HCT116 (cell line): ENCODE measurements around the gene SLC31A1. TPM values are rescaled to one million over a fixed set of nuclear protein-coding genes. Genes with fewer than 3 reads are reported as not detected.

Experiments
- ATAC-seq: fragments of 200-7000 bp; cut with Tn5 transposase; 2 replicates; pipeline ENCODE4 v1.9.1; 2020; ENCODE audit warnings: mild to moderate bottlenecking, moderate library complexity
- BruUV-seq: library from RNA; stranded (reverse); fragments of 400-500 nt; replicated peaks from 2 replicates; lab custom pipeline; 2021; lab: Mats Ljungman, UMichigan
- CTCF ChIA-PET: fragments of 300-600 bp; sonication (Branson Sonifier 250); formaldehyde crosslinking; loops from one replicate; lab custom pipeline; 2021; ENCODE audit warnings: antibody characterized with exemption; lab: Charles Lee
- POLR2A ChIA-PET: fragments of 300-600, 350-600 bp; sonication (Branson Sonifier 250); formaldehyde crosslinking; loops from one replicate; lab custom pipeline; 2021; ENCODE audit warnings: antibody characterized with exemption; lab: Charles Lee
- RAD21 ChIA-PET, 2 experiments: fragments of 300-600 bp; sonication (Branson Sonifier 250); formaldehyde crosslinking; loops; one replicate each; lab custom pipeline; 2023; ENCODE audit warnings: low total read pairs in 2 of 2; ENCODE audit not compliant: uncharacterized antibody in 2 of 2, unreplicated experiment in 2 of 2, low non-redundant PET in 1 of 2; lab: Charles Lee
- DNase-seq: peaks from one replicate; pipeline ENCODE4 v3.0.0-alpha.2; 2010; ENCODE audit warnings: low read depth, low spot score
- H2AFZ ChIP-seq: fragments of 200-600 bp; shearing (Covaris generic), sonication (generic); 2 replicates; pipeline ENCODE4 v1.6.1; 2017; ENCODE audit warnings: low read depth, mixed run types, mixed read lengths, antibody characterized with exemption, low read length; ENCODE audit not compliant: poor library complexity, severe bottlenecking
- H3K27ac ChIP-seq: 2 replicates; pipeline ENCODE4 v1.5.1; 2012; ENCODE audit warnings: low read depth, low read length
- H3K27me3 ChIP-seq: fragments of 200-600 bp; sonication (generic); 2 replicates; pipeline ENCODE4 v1.6.1; 2016; ENCODE audit warnings: mixed run types, low read length, mixed read lengths; ENCODE audit not compliant: insufficient read depth
- H3K36me3 ChIP-seq, 2 experiments: fragments of 200-500 bp in 1 of 2; fragments of 200-600 bp in 1 of 2; sonication (Bioruptor generic) in 1 of 2; sonication (generic) in 1 of 2; 2 replicates each; pipeline versions ENCODE4 v1.5.1 to v1.6.1; 2014 to 2016; ENCODE audit warnings: low read length in 2 of 2, inconsistent platforms in 1 of 2, mixed read lengths in 1 of 2, mixed run types in 1 of 2; ENCODE audit not compliant: insufficient read depth in 2 of 2, control insufficient read depth in 1 of 2
- H3K4me1 ChIP-seq, 2 experiments: fragments of 200-600 bp in 1 of 2; sonication (generic) in 1 of 2; 2 replicates each; pipeline versions ENCODE4 v1.5.1 to v1.6.1; 2012 to 2017; ENCODE audit warnings: low read length in 2 of 2, inconsistent platforms in 1 of 2, mild to moderate bottlenecking in 1 of 2, mixed read lengths in 1 of 2, mixed run types in 1 of 2, moderate library complexity in 1 of 2; ENCODE audit not compliant: insufficient read depth in 2 of 2, control insufficient read depth in 1 of 2
- H3K4me2 ChIP-seq: fragments of 200-600 bp; sonication (generic); 2 replicates; pipeline ENCODE4 v1.6.1; 2017; ENCODE audit warnings: mixed run types, low read length, mixed read lengths
- H3K4me3 ChIP-seq, 2 experiments: fragments of 200-600 bp in 1 of 2; sonication (generic) in 1 of 2; replicated peaks in 1 of 2; 2 replicates each; pipeline ENCODE4 v1.5.1; 2011 to 2016; ENCODE audit warnings: low read length in 2 of 2, control low read depth in 1 of 2, low read depth in 1 of 2, mild to moderate bottlenecking in 1 of 2, mixed read lengths in 1 of 2, mixed run types in 1 of 2
- H3K79me2 ChIP-seq: fragments of 200-600 bp; sonication (generic); 2 replicates; pipeline ENCODE4 v1.6.1; 2017; ENCODE audit warnings: mild to moderate bottlenecking, mixed run types, low read length, moderate library complexity, mixed read lengths; ENCODE audit not compliant: insufficient read depth
- H3K9ac ChIP-seq: fragments of 200-600 bp; sonication (generic); 2 replicates; pipeline ENCODE4 v1.6.1; 2016; ENCODE audit warnings: low read length, mixed read lengths
- H3K9me2 ChIP-seq: fragments of 200-600 bp; sonication (generic), shearing (Covaris generic); 2 replicates; pipeline ENCODE4 v1.6.1; 2017; ENCODE audit warnings: mixed run types, mild to moderate bottlenecking, moderate library complexity; ENCODE audit not compliant: insufficient read depth
- H3K9me3 ChIP-seq, 2 experiments: fragments of 200-500 bp in 1 of 2; fragments of 200-600 bp in 1 of 2; sonication (Bioruptor generic) in 1 of 2; sonication (generic) in 1 of 2; 2 replicates each; pipeline ENCODE4 v1.6.1; 2014 to 2017; ENCODE audit warnings: low read length in 2 of 2, mixed read lengths in 2 of 2, inconsistent platforms in 1 of 2, low read depth in 1 of 2, mild to moderate bottlenecking in 1 of 2, mixed run types in 1 of 2, moderate library complexity in 1 of 2; ENCODE audit not compliant: control insufficient read depth in 1 of 2, insufficient read depth in 1 of 2
- H4K20me1 ChIP-seq: fragments of 200-600 bp; sonication (generic), shearing (Covaris generic); 2 replicates; pipeline ENCODE4 v1.6.1; 2017; ENCODE audit warnings: mixed run types, mild to moderate bottlenecking, moderate library complexity; ENCODE audit not compliant: insufficient read depth
- CBX3 ChIP-seq: IDR thresholded peaks from 2 replicates; pipeline ENCODE4 v1.6.1; 2012; ENCODE audit warnings: low read depth
- EZH2 ChIP-seq: fragments of 200-600 bp; sonication (generic); IDR thresholded peaks from 2 replicates; pipeline ENCODE4 v1.6.1; 2017; ENCODE audit warnings: antibody characterized with exemption, mixed run types
- EZH2phosphoT487 ChIP-seq: fragments of 200-600 bp; IDR thresholded peaks from 2 replicates; pipeline ENCODE4 v1.6.1; 2018; ENCODE audit warnings: antibody characterized with exemption, borderline replicate concordance
- FOSL1 ChIP-seq: IDR thresholded peaks from 2 replicates; pipeline ENCODE4 v1.6.1; 2012; ENCODE audit warnings: low read depth
- RAD21 ChIP-seq: IDR thresholded peaks from 2 replicates; pipeline ENCODE4 v1.6.1; 2012; ENCODE audit warnings: low read depth, mild to moderate bottlenecking
- SIN3A ChIP-seq: IDR thresholded peaks from 2 replicates; pipeline ENCODE4 v1.6.1; 2012; ENCODE audit warnings: low read depth
- SP1 ChIP-seq: IDR thresholded peaks from 2 replicates; pipeline ENCODE4 v1.6.1; 2012; ENCODE audit warnings: low read depth
- SRF ChIP-seq: IDR thresholded peaks from 2 replicates; pipeline ENCODE4 v1.6.1; 2012; ENCODE audit warnings: low read depth
- TCF7L2 ChIP-seq: IDR thresholded peaks from 2 replicates; pipeline ENCODE4 v1.7.0; 2011; ENCODE audit warnings: borderline replicate concordance, inconsistent platforms; ENCODE audit not compliant: insufficient read depth, insufficient read length; ENCODE audit errors: extremely low read depth
- ZFX ChIP-seq: fragments of 450-650 bp; IDR thresholded peaks from 2 replicates; pipeline ENCODE4 v1.6.1; 2017
- ZNF274 ChIP-seq: fragments of 200-500 bp; sonication (Bioruptor generic); IDR thresholded peaks from 2 replicates; pipeline ENCODE4 v1.6.1; 2014; ENCODE audit warnings: mild to moderate bottlenecking, low read depth, low read length, inconsistent platforms
- intact Hi-C: fragments of 100-400 bp; cut with micrococcal nuclease; formaldehyde crosslinking; loops from 2 replicates; pipeline ENCODE4 v1.10.0; 2022
- total RNA-seq: library from RNA; stranded (reverse); gene quantifications from one replicate; pipeline ENCODE4 v1.2.1, GENCODE V29; 2021; ENCODE audit not compliant: unreplicated experiment
- TF ChIP-seq, protein P1 (sequence below): IDR thresholded peaks from 2 replicates; pipeline ENCODE4 v1.6.1; 2012
- TF ChIP-seq, protein P2 (sequence below): IDR thresholded peaks from 2 replicates; pipeline ENCODE4 v1.6.1; 2011; ENCODE audit warnings: mild to moderate bottlenecking, low read length, moderate library complexity; ENCODE audit not compliant: insufficient replicate concordance; ENCODE audit errors: extremely low read depth
- TF ChIP-seq, protein P3 (sequence below): IDR thresholded peaks from 2 replicates; pipeline ENCODE4 v1.6.1; 2012

SLC31A1 gene
- total RNA-seq, 1 experiment from 2014 or later, result 24.4 TPM

DNA sequence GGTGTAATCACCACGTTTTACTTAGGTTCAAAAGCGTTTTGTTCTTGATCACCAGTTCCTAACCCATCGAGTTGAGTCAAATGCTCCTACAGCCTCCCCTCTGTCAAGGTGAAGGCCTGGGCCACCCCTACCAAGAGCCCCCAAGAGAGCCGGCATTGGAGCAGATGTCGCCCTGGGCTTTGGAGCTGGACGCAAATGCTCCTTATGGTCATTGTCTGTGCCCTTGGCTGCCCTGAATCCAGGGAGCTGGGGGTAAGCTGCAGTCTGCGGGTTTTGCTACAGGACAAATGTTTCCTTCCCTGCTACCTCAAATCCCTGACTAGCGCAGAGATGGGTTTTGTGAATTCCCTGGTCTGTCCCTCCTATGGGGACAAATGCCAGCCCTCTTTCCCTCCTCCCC lies 77.0 kb downstream of the SLC31A1 start:
- no peak overlapping the region for H3K27ac ChIP-seq
- ChIA-PET CTCF (no interaction called here), POLR2A (interaction anchor here (1.4 kb wide), 1 partner anchor 112 kb away, joined by 4 read pairs; the partner anchor contains the start of genes C9orf43 and POLE3), RAD21 (no interaction called here)
- TF ChIP-seq SP1 (no peak), CBX3 (no peak), EZH2 (no peak), FOSL1 (no peak), TCF7L2 (no peak), SRF (no peak), RAD21 (no peak), ZFX (no peak), ZNF274 (no peak), EZH2phosphoT487 (no peak), SIN3A (no peak)
- TF ChIP-seq, protein P1, sequence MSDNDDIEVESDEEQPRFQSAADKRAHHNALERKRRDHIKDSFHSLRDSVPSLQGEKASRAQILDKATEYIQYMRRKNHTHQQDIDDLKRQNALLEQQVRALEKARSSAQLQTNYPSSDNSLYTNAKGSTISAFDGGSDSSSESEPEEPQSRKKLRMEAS, result no peak
- TF ChIP-seq, protein P2, sequence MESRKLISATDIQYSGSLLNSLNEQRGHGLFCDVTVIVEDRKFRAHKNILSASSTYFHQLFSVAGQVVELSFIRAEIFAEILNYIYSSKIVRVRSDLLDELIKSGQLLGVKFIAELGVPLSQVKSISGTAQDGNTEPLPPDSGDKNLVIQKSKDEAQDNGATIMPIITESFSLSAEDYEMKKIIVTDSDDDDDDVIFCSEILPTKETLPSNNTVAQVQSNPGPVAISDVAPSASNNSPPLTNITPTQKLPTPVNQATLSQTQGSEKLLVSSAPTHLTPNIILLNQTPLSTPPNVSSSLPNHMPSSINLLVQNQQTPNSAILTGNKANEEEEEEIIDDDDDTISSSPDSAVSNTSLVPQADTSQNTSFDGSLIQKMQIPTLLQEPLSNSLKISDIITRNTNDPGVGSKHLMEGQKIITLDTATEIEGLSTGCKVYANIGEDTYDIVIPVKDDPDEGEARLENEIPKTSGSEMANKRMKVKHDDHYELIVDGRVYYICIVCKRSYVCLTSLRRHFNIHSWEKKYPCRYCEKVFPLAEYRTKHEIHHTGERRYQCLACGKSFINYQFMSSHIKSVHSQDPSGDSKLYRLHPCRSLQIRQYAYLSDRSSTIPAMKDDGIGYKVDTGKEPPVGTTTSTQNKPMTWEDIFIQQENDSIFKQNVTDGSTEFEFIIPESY, result no peak
- TF ChIP-seq, protein P3, sequence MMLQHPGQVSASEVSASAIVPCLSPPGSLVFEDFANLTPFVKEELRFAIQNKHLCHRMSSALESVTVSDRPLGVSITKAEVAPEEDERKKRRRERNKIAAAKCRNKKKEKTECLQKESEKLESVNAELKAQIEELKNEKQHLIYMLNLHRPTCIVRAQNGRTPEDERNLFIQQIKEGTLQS, result no peak
- H2AFZ ChIP-seq, result no peak overlapping the region
- no peak overlapping the region for H3K9ac ChIP-seq
- H3K79me2 ChIP-seq, result no peaks in the 10 kb centered on the region
- BruUV-seq, result no TSS peak
- intact Hi-C loops, result no loop called here
- H3K4me1 ChIP-seq, result no peaks in the 10 kb centered on the region
- 0 out of 2 replicates have a peak, but pooled peaks cover 6% of the 10 kb centered on the region for H3K27me3 ChIP-seq
- no peaks in the 10 kb centered on the region for H3K9me3 ChIP-seq
- ATAC-seq, result no peak
- peaks cover 1 to 8% of the 10 kb centered on the region in 2 experiments; a peak in 1 of 4 replicates for H3K36me3 ChIP-seq
- no peaks in the 10 kb centered on the region for H4K20me1 ChIP-seq
- no peak for DNase-seq
- no peak overlapping the region for H3K4me3 ChIP-seq
- H3K4me2 ChIP-seq, result no peak overlapping the region
- no peaks in the 10 kb centered on the region for H3K9me2 ChIP-seq
